ENCODE measurements around the gene GPS2.

- TF ChIP-seq CTCF (conservative IDR thresholded peaks at IDR 0.05; ENCODE audit: low read depth, low read length), result no peak
- TF ChIP-seq EZH2 (IDR thresholded peaks at IDR 0.05; ENCODE audit: borderline replicate concordance, low read depth, low read length, poor library complexity, severe bottlenecking), result no peak
These were observed 37.9 kb upstream of the GPS2 start for GRCh38 chr17:7352910-7353635.

All from A673 (cell line).